HEK293 (cell line): ENCODE results near the gene PCYT1A.

ENCODE experiments used
- HOXC10 ChIP-seq: sonication (generic); formaldehyde crosslinking; IDR thresholded peaks from 2 replicates; pipeline ENCODE4 v1.8.1; 2023; ENCODE audit warnings: mild to moderate bottlenecking, missing genetic modification reagents
- SCRT2 ChIP-seq: fragments of 450-650 bp; formaldehyde crosslinking; IDR thresholded peaks from 2 replicates; pipeline ENCODE4 v1.5.1; 2016; ENCODE audit warnings: missing biosample characterization, missing genetic modification characterization
- SP2 ChIP-seq: fragments of 450-650 bp; formaldehyde crosslinking; IDR thresholded peaks from 2 replicates; pipeline ENCODE4 v1.5.1; 2016; ENCODE audit warnings: missing biosample characterization, missing genetic modification characterization
- SP3 ChIP-seq: fragments of 450-650 bp; formaldehyde crosslinking; IDR thresholded peaks from 2 replicates; pipeline ENCODE4 v1.5.1; 2016; ENCODE audit warnings: missing biosample characterization, missing genetic modification characterization
- SP7 ChIP-seq: fragments of 450-650 bp; formaldehyde crosslinking; IDR thresholded peaks from 2 replicates; pipeline ENCODE4 v1.5.1; 2016; ENCODE audit warnings: missing biosample characterization, missing genetic modification characterization
- ZBTB1 ChIP-seq: fragments of 450-650 bp; formaldehyde crosslinking; IDR thresholded peaks from 2 replicates; pipeline ENCODE4 v1.5.1; 2016; ENCODE audit warnings: missing biosample characterization, missing genetic modification characterization
- ZBTB17 ChIP-seq: fragments of 450-650 bp; formaldehyde crosslinking; IDR thresholded peaks from 2 replicates; pipeline ENCODE4 v1.5.1; 2016; ENCODE audit warnings: missing biosample characterization, missing genetic modification characterization
- ZIC2 ChIP-seq: fragments of 450-650 bp; formaldehyde crosslinking; IDR thresholded peaks from 2 replicates; pipeline ENCODE4 v1.5.1; 2016; ENCODE audit warnings: missing biosample characterization, missing genetic modification characterization
- ZNF133 ChIP-seq: fragments of 450-650 bp; formaldehyde crosslinking; IDR thresholded peaks from 2 replicates; pipeline ENCODE4 v1.5.1; 2016; ENCODE audit warnings: missing biosample characterization, missing genetic modification characterization
- ZNF366 ChIP-seq: fragments of 450-650 bp; formaldehyde crosslinking; conservative IDR thresholded peaks from 2 replicates; pipeline ENCODE4 v1.5.1; 2016; ENCODE audit warnings: missing biosample characterization, missing genetic modification characterization
- ZNF391 ChIP-seq: fragments of 450-650 bp; formaldehyde crosslinking; IDR thresholded peaks from 2 replicates; pipeline ENCODE4 v1.5.1; 2016; ENCODE audit warnings: low read depth, missing biosample characterization, missing genetic modification characterization, borderline replicate concordance
- ZXDB ChIP-seq: fragments of 450-650 bp; formaldehyde crosslinking; IDR thresholded peaks from 2 replicates; pipeline ENCODE4 v1.5.1; 2016; ENCODE audit warnings: missing biosample characterization, missing genetic modification characterization
- TF ChIP-seq, protein P1 (sequence below): fragments of 450-650 bp; formaldehyde crosslinking; IDR thresholded peaks from 2 replicates; pipeline ENCODE4 v1.5.1; 2017; ENCODE audit warnings: missing biosample characterization, mild to moderate bottlenecking, missing genetic modification characterization, moderate library complexity
- TF ChIP-seq, protein P2 (sequence below): fragments of 450-650 bp; formaldehyde crosslinking; IDR thresholded peaks from 2 replicates; pipeline ENCODE4 v1.5.1; 2017; ENCODE audit warnings: missing biosample characterization, missing genetic modification characterization
- TF ChIP-seq, protein P3 (sequence below): fragments of 450-650 bp; formaldehyde crosslinking; IDR thresholded peaks from 2 replicates; pipeline ENCODE4 v1.5.1; 2016; ENCODE audit warnings: missing biosample characterization, missing genetic modification characterization
- TF ChIP-seq, protein P4 (sequence below): fragments of 450-650 bp; formaldehyde crosslinking; IDR thresholded peaks from 2 replicates; pipeline ENCODE4 v1.5.1; 2017; ENCODE audit warnings: missing biosample characterization, missing genetic modification characterization

Gene PCYT1A

DNA sequence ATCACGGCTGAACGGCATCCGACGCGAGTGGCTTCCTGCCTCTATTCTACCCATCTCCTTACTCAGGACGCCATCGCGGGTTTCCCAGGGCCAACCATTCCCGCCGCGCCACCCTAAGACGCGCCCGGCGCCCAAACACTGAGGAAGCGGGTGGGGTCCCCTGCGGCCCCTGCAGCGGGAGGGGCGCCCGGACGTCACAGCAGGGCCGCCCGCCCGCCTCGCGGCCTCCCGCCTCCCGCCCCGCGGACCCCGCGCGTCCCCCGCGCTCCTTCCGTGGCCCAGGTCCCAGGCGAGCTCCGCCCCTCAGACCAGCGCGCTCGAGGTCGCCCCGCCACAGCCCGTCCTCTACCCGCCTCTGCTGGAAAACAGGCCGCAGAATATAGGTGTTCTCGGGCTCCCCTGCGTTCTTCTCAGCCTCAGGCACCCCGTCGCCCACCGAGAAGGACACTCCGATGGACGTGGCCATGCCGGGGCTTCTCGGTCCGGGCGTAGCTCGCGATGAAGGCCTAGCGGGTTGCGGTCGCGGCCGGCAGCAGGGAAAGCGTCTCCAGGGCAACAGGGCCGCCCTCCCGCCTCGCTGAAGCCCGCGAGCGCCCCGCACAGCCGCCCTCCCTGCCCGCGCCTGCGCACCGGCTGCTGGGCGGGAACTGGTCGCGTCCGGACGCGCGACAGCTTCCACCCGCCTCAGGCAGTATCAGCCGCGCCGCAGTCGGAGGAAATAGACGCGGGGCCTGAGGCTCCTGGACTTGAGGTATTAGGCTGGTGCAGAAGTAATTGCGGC lies 30.4 kb upstream of the PCYT1A start, which contains the start of gene DYNLT2B (continued):
- TF ChIP-seq ZNF391: peak; percentile 22; the same call in 1 of the 2 replicates
- peak; percentile 60 for TF ChIP-seq SP7
- TF ChIP-seq ZXDB (tag by site-specific recombination): peak; percentile 52
- TF ChIP-seq, protein P1, sequence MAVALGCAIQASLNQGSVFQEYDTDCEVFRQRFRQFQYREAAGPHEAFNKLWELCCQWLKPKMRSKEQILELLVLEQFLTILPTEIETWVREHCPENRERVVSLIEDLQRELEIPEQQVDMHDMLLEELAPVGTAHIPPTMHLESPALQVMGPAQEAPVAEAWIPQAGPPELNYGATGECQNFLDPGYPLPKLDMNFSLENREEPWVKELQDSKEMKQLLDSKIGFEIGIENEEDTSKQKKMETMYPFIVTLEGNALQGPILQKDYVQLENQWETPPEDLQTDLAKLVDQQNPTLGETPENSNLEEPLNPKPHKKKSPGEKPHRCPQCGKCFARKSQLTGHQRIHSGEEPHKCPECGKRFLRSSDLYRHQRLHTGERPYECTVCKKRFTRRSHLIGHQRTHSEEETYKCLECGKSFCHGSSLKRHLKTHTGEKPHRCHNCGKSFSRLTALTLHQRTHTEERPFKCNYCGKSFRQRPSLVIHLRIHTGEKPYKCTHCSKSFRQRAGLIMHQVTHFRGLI: peak; percentile 54
- TF ChIP-seq SCRT2 (tag by site-specific recombination): peak; percentile 48; the same call in 1 of the 2 replicates
- 0 out of 2 replicates have a peak, but pooled peaks have one; percentile 51 for TF ChIP-seq HOXC10
- TF ChIP-seq ZNF133: no peak
- TF ChIP-seq, protein P2, sequence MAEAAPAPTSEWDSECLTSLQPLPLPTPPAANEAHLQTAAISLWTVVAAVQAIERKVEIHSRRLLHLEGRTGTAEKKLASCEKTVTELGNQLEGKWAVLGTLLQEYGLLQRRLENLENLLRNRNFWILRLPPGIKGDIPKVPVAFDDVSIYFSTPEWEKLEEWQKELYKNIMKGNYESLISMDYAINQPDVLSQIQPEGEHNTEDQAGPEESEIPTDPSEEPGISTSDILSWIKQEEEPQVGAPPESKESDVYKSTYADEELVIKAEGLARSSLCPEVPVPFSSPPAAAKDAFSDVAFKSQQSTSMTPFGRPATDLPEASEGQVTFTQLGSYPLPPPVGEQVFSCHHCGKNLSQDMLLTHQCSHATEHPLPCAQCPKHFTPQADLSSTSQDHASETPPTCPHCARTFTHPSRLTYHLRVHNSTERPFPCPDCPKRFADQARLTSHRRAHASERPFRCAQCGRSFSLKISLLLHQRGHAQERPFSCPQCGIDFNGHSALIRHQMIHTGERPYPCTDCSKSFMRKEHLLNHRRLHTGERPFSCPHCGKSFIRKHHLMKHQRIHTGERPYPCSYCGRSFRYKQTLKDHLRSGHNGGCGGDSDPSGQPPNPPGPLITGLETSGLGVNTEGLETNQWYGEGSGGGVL (tag by site-specific recombination): no peak
- TF ChIP-seq SP2 (tag by site-specific recombination): peak; percentile 68
- peak; percentile 43 for TF ChIP-seq ZIC2 (tag by site-specific recombination)
- peak; percentile 83; the same call in 1 of the 2 replicates for TF ChIP-seq ZBTB1 (tag by site-specific recombination)
- TF ChIP-seq, protein P3, sequence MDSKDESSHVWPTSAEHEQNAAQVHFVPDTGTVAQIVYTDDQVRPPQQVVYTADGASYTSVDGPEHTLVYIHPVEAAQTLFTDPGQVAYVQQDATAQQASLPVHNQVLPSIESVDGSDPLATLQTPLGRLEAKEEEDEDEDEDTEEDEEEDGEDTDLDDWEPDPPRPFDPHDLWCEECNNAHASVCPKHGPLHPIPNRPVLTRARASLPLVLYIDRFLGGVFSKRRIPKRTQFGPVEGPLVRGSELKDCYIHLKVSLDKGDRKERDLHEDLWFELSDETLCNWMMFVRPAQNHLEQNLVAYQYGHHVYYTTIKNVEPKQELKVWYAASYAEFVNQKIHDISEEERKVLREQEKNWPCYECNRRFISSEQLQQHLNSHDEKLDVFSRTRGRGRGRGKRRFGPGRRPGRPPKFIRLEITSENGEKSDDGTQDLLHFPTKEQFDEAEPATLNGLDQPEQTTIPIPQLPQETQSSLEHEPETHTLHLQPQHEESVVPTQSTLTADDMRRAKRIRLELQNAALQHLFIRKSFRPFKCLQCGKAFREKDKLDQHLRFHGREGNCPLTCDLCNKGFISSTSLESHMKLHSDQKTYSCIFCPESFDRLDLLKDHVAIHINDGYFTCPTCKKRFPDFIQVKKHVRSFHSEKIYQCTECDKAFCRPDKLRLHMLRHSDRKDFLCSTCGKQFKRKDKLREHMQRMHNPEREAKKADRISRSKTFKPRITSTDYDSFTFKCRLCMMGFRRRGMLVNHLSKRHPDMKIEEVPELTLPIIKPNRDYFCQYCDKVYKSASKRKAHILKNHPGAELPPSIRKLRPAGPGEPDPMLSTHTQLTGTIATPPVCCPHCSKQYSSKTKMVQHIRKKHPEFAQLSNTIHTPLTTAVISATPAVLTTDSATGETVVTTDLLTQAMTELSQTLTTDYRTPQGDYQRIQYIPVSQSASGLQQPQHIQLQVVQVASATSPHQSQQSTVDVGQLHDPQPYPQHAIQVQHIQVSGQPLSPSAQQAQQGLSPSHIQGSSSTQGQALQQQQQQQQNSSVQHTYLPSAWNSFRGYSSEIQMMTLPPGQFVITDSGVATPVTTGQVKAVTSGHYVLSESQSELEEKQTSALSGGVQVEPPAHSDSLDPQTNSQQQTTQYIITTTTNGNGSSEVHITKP (tag by site-specific recombination): peak; percentile 15; the same call in 1 of the 2 replicates
- TF ChIP-seq SP3 (tag by site-specific recombination): peak; percentile 59
- TF ChIP-seq ZNF366: no peak
- TF ChIP-seq, protein P4, sequence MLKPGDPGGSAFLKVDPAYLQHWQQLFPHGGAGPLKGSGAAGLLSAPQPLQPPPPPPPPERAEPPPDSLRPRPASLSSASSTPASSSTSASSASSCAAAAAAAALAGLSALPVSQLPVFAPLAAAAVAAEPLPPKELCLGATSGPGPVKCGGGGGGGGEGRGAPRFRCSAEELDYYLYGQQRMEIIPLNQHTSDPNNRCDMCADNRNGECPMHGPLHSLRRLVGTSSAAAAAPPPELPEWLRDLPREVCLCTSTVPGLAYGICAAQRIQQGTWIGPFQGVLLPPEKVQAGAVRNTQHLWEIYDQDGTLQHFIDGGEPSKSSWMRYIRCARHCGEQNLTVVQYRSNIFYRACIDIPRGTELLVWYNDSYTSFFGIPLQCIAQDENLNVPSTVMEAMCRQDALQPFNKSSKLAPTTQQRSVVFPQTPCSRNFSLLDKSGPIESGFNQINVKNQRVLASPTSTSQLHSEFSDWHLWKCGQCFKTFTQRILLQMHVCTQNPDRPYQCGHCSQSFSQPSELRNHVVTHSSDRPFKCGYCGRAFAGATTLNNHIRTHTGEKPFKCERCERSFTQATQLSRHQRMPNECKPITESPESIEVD (tag by site-specific recombination): no peak
- TF ChIP-seq ZBTB17 (tag by site-specific recombination): peak; percentile 96; the same call in 1 of the 2 replicates
